DOHH2 (cell line): Measurements from ENCODE around the gene BFSP1.

Experiments
- EZH2phosphoT487 ChIP-seq: fragments of 200-600 bp; sonication (generic); IDR thresholded peaks from 2 replicates; pipeline ENCODE4 v1.6.1; 2017; ENCODE audit warnings: borderline replicate concordance, mild to moderate bottlenecking, antibody characterized with exemption, low read length, moderate library complexity, mixed read lengths
- TF ChIP-seq, protein P1 (sequence below): fragments of 200-600 bp; sonication (generic); IDR thresholded peaks from one replicate; pipeline ENCODE4 v1.5.1; 2014; ENCODE audit warnings: antibody characterized with exemption, mild to moderate bottlenecking, low read depth, low read length; ENCODE audit not compliant: poor library complexity, severe bottlenecking

GRCh38 chr20:17500826-17501225 is 30.4 kb downstream of the BFSP1 start:
- TF ChIP-seq, protein P1, sequence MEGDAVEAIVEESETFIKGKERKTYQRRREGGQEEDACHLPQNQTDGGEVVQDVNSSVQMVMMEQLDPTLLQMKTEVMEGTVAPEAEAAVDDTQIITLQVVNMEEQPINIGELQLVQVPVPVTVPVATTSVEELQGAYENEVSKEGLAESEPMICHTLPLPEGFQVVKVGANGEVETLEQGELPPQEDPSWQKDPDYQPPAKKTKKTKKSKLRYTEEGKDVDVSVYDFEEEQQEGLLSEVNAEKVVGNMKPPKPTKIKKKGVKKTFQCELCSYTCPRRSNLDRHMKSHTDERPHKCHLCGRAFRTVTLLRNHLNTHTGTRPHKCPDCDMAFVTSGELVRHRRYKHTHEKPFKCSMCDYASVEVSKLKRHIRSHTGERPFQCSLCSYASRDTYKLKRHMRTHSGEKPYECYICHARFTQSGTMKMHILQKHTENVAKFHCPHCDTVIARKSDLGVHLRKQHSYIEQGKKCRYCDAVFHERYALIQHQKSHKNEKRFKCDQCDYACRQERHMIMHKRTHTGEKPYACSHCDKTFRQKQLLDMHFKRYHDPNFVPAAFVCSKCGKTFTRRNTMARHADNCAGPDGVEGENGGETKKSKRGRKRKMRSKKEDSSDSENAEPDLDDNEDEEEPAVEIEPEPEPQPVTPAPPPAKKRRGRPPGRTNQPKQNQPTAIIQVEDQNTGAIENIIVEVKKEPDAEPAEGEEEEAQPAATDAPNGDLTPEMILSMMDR = no peak
- TF ChIP-seq EZH2phosphoT487 = no peak
